HepG2 (cell line): ENCODE measurements around the gene ZNF804A. TPM values are rescaled to one million over a fixed set of nuclear protein-coding genes. Genes with fewer than 3 reads are reported as not detected.

Source experiments
- ATAC-seq: fragments of 200-7000 bp; cut with Tn5 transposase; 3 replicates; pipeline ENCODE4 v1.9.1; 2020; ENCODE audit warnings: mild to moderate bottlenecking, moderate library complexity
- BruUV-seq: library from RNA; stranded (reverse); fragments of 400-500 nt; replicated peaks from 2 replicates; lab custom pipeline; 2021; lab: Mats Ljungman, UMichigan
- CTCF ChIA-PET: fragments of 300-600 bp; formaldehyde crosslinking; extraction: SDS; loops from one replicate; lab custom pipeline; 2021; ENCODE audit warnings: low total read pairs, inconsistent platforms, low intra/inter-chr PET ratio; lab: Yijun Ruan, JAX
- POLR2A ChIA-PET: fragments of 350-600 bp; sonication (Branson Sonifier 250); formaldehyde crosslinking; loops from one replicate; lab custom pipeline; 2020; ENCODE audit warnings: antibody characterized with exemption, inconsistent platforms; lab: Yijun Ruan, JAX
- DNase-seq: peaks from one replicate; pipeline ENCODE4 v3.0.0-alpha.2; 2015; ENCODE audit warnings: low spot score
- FAIRE-seq: peaks from 3 replicates; lab custom pipeline; 2011; peaks lifted over from hg19 to GRCh38; lab: Jason Lieb, UNC
- H2AFZ ChIP-seq: one replicate; pipeline ENCODE4 v1.6.1; 2011; ENCODE audit warnings: low read length, inconsistent platforms
- H3K27ac ChIP-seq: fragments of 300-600 bp; 3 replicates; pipeline ENCODE4 v1.8.0; 2011; ENCODE audit warnings: mixed run types, mild to moderate bottlenecking, mixed read lengths, low read length, inconsistent platforms; ENCODE audit not compliant: insufficient read depth; ENCODE audit errors: extremely low read length
- H3K27me3 ChIP-seq, 2 experiments: fragments of 200-600 bp in 1 of 2; 2 replicates in 1 of 2; 3 replicates in 1 of 2; pipeline versions ENCODE4 v1.6.0 to v1.8.0; 2011; ENCODE audit warnings: low read length in 2 of 2, mild to moderate bottlenecking in 2 of 2, moderate library complexity in 2 of 2, inconsistent platforms in 1 of 2; ENCODE audit not compliant: insufficient read depth in 2 of 2, control insufficient read depth in 1 of 2
- H3K36me3 ChIP-seq, 2 experiments: fragments of 200-600 bp in 1 of 2; replicated peaks in 1 of 2; 2 replicates in 1 of 2; 3 replicates in 1 of 2; pipeline versions ENCODE4 v1.5.1 to v1.8.0; 2011; ENCODE audit warnings: low read length in 2 of 2, inconsistent platforms in 1 of 2; ENCODE audit not compliant: insufficient read depth in 2 of 2, control insufficient read depth in 1 of 2
- H3K4me1 ChIP-seq: 2 replicates; pipeline ENCODE4 v1.5.1; 2012; ENCODE audit warnings: low read length, inconsistent platforms; ENCODE audit not compliant: insufficient read depth
- H3K4me2 ChIP-seq: 2 replicates; pipeline ENCODE4 v1.6.0; 2011; ENCODE audit warnings: low read depth, low read length, inconsistent platforms
- H3K4me3 ChIP-seq, 3 experiments: fragments of 200-600 bp in 1 of 3; sonication (generic), shearing (Covaris generic) in 1 of 3; replicated peaks in 1 of 3; 2 replicates each; pipeline ENCODE4 v1.5.1; 2011 to 2016; ENCODE audit warnings: low read length in 3 of 3, inconsistent platforms in 2 of 3, low read depth in 2 of 3, mild to moderate bottlenecking in 2 of 3, control low read depth in 1 of 3, mixed read lengths in 1 of 3; ENCODE audit not compliant: insufficient read depth in 1 of 3
- H3K79me2 ChIP-seq: one replicate; pipeline ENCODE4 v1.6.1; 2011; ENCODE audit warnings: low read length, inconsistent platforms; ENCODE audit not compliant: insufficient read depth
- H3K9ac ChIP-seq: 2 replicates; pipeline ENCODE4 v1.6.0; 2011; ENCODE audit warnings: mild to moderate bottlenecking, low read depth, low read length, inconsistent platforms; ENCODE audit not compliant: insufficient read depth
- H3K9me3 ChIP-seq: 2 replicates; pipeline ENCODE4 v1.5.1; 2012; ENCODE audit warnings: mild to moderate bottlenecking, low read length
- H4K20me1 ChIP-seq: 2 replicates; pipeline ENCODE4 v1.6.0; 2011; ENCODE audit warnings: inconsistent platforms, mild to moderate bottlenecking, low read length, moderate library complexity; ENCODE audit not compliant: insufficient read depth
- CREB1 ChIP-seq, 2 experiments: fragments of 450-650 bp in 1 of 2; IDR thresholded peaks; 2 replicates each; pipeline ENCODE4 v1.6.1; 2016 to 2017; ENCODE audit warnings: control low read depth in 1 of 2, mild to moderate bottlenecking in 1 of 2, missing compliant biosample characterization in 1 of 2, missing genetic modification characterization in 1 of 2
- STAG1 ChIP-seq: sonication (generic); formaldehyde crosslinking; IDR thresholded peaks from 2 replicates; pipeline ENCODE4 v1.4.0; 2020; ENCODE audit warnings: missing genetic modification reagents
- ZBTB42 ChIP-seq: sonication (generic); formaldehyde crosslinking; IDR thresholded peaks from 2 replicates; pipeline ENCODE4 v1.5.0; 2020; ENCODE audit warnings: mild to moderate bottlenecking, missing genetic modification reagents
- ZNF687 ChIP-seq: sonication (generic); formaldehyde crosslinking; IDR thresholded peaks from 2 replicates; pipeline ENCODE4 v1.5.1; 2020; ENCODE audit warnings: mild to moderate bottlenecking, missing genetic modification reagents, moderate library complexity
- WGBS: methylation state at CpG from one replicate; pipeline ENCODE4 v1.1.6; 2017; ENCODE audit warnings: low lambda C conversion rate; 5-methylcytosine and 5-hydroxymethylcytosine counted together
- in situ Hi-C: cut with HindIII; loops from 2 replicates; pipeline ENCODE4 v1.10.0; 2017; ENCODE audit warnings: low pct_unique_long_range_greater_than_20kb; ENCODE audit not compliant: extremely low pct_ligation_motif_present
- intact Hi-C: fragments of 100-400 bp; cut with micrococcal nuclease; formaldehyde crosslinking; loops from one replicate; pipeline ENCODE4 v1.10.0; 2022; ENCODE audit not compliant: unreplicated experiment
- polyA plus RNA-seq, 8 experiments: library from polyadenylated mRNA; depleted of rRNA in 3 of 8; stranded (reverse) in 7 of 8; unstranded in 1 of 8; fragments of >200 nt; fragmentation: Illumina TruSeq in 4 of 8; extraction: Trizol in 4 of 8; gene quantifications; 2 replicates each; pipeline versions ENCODE4 v1.2.1 to v1.2.3, GENCODE V29; 2011 to 2016; ENCODE audit warnings: low read depth in 4 of 8, missing spikeins in 1 of 8, mixed read lengths in 1 of 8; ENCODE audit not compliant: insufficient read depth in 1 of 8
- total RNA-seq, 5 experiments: library from RNA; depleted of rRNA; stranded (reverse); fragments of >200 nt; fragmentation: Illumina TruSeq; extraction: Trizol; gene quantifications; 2 replicates each; pipeline ENCODE4 v1.2.3, GENCODE V29; 2016; ENCODE audit warnings: low read depth in 1 of 5

The ZNF804A gene
- total and polyA plus RNA-seq, 2 of the 13 experiments (the other 11 are each of a cell fraction or from before 2014, with no cell fraction given) = 0.07 to 0.09 TPM

DNA sequence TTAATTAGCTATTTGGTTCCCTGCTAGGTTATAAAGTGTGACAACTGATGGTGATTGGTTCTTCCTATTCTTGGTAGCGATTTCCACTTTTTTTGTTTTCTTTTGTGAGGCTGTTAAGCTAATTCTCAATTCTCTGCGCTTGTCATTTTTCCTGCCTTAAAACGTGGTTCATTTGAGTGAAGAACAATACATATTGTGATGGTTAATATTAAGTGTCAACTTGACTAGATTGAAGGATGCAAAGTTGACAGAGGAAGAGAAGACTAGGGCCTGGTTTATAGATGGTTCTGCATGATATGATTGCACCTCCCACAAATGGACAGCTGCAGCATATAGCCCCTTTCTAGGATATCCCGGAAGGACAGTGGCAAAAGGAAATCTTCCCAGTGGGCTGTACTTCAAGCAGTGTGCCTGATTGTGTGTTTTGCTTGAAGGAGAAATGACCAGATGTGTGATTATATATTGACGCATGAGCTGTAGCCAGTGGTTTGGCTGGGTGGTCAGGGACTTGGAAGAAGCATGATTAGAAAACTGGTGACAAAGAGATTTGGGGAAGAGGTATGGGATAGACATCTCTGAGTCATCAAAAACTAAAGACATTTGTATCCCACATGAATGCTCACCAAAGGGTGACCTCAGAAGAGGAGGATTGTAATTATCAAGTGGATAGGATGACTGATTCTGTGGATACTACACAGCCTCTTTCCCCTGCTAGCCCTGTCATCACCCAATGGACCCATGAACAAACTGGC, 39.4 kb upstream of the ZNF804A start:
- Histone ChIP-seq H3K9me3 (no peaks in the 10 kb centered on the region), H3K4me2 (no peak overlapping the region), H3K27me3 (no peaks in the 10 kb centered on the region), H3K4me3 (no peak overlapping the region), H3K79me2 (no peaks in the 10 kb centered on the region), H3K36me3 (no peaks in the 10 kb centered on the region), H2AFZ (no peak overlapping the region), H4K20me1 (no peaks in the 10 kb centered on the region), H3K4me1 (no peaks in the 10 kb centered on the region), H3K9ac (no peak overlapping the region), H3K27ac (no peak overlapping the region)
- no peak for FAIRE-seq
- POLR2A ChIA-PET = no interaction called here
- intact Hi-C loops = no loop called here
- WGBS = 31% methylated on average over 5 of the region's 5 CpGs
- no peak for ATAC-seq
- no peak for TF ChIP-seq ZBTB42 (CRISPR knock-in tag)
- 0 out of 2 replicates have a peak, but pooled peaks have one; percentile 19 for TF ChIP-seq CREB1 (IDR thresholded peaks at IDR 0.05)
- TF ChIP-seq CREB1 (CRISPR knock-in tag; IDR thresholded peaks at IDR 0.05) = no peak
- CTCF ChIA-PET = no interaction called here
- DNase-seq = no peak
- in situ Hi-C loops = no loop called here
- no TSS peak for BruUV-seq

DNA sequence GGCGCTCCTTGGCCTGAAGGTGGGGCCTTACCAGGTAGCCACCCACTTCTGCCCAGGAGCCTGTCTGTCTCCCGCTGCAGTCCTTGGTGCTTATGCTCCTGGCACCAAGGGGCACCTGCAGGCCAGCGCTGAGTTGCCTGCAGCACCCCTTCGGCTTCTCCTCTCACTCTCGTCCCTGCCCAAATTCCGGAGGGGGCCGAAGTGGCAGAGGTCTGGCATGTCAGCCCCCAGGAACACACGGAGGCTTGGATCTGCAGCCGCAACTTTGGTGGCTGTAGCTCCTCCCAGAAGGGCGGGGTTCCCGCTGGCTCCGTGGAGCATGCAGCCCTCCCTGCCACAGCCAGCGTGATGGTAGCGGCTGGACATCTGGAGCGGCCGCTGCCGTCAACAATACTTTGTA, 37.7 kb upstream of the ZNF804A start:
- peak overlapping the region in 1 of 3 experiments; percentile 27; a peak in 1 of 6 replicates for H3K4me3 ChIP-seq
- ChIA-PET CTCF (no interaction called here), POLR2A (no interaction called here)
- H4K20me1 ChIP-seq = no peaks in the 10 kb centered on the region
- in situ Hi-C loops = no loop called here
- H3K4me2 ChIP-seq = peak overlapping the region; percentile 35
- H3K9me3 ChIP-seq = no peaks in the 10 kb centered on the region
- H3K36me3 ChIP-seq = no peaks in the 10 kb centered on the region
- H2AFZ ChIP-seq = no peak overlapping the region
- WGBS = 9% methylated on average over 13 of the region's 17 CpGs
- H3K4me1 ChIP-seq = no peaks in the 10 kb centered on the region
- intact Hi-C loops = no loop called here
- no peak for DNase-seq
- no peak overlapping the region for H3K27ac ChIP-seq
- no peaks in the 10 kb centered on the region for H3K79me2 ChIP-seq
- TF ChIP-seq STAG1 (CRISPR knock-in tag) (no peak), ZNF687 (CRISPR knock-in tag) (peak; percentile 31; the same call in 1 of the 2 replicates)
- H3K9ac ChIP-seq = no peak overlapping the region
- BruUV-seq = no TSS peak
- no peaks in the 10 kb centered on the region for H3K27me3 ChIP-seq
- peak; percentile 93 for ATAC-seq
- FAIRE-seq = no peak
